SK-N-SH treated with all-trans-retinoic acid at 6 μM for 48 hours (cell line): ENCODE data around the gene GNAZ.

Source experiments
- ATAC-seq: fragments of 200-7000 bp; cut with Tn5 transposase; 3 replicates; pipeline ENCODE4 v1.9.1; 2020; ENCODE audit warnings: mild to moderate bottlenecking, moderate library complexity
- ARNTL ChIP-seq: fragments of 450-650 bp; formaldehyde crosslinking; IDR thresholded peaks from 2 replicates; pipeline ENCODE4 v1.5.0; 2020; ENCODE audit warnings: low read depth, mild to moderate bottlenecking, moderate library complexity, borderline replicate concordance
- BACH2 ChIP-seq: fragments of 250-450 bp; sonication (Bioruptor Pico); IDR thresholded peaks from 2 replicates; pipeline ENCODE4 v1.9.0; 2021; ENCODE audit warnings: mild to moderate bottlenecking, borderline replicate concordance
- CSDC2 ChIP-seq: fragments of 250-450 bp; sonication (Bioruptor Pico); IDR thresholded peaks from 2 replicates; pipeline ENCODE4 v1.5.0; 2020; ENCODE audit warnings: mild to moderate bottlenecking, moderate library complexity
- ESRRG ChIP-seq: fragments of 250-450 bp; sonication (Bioruptor Pico); IDR thresholded peaks from 2 replicates; pipeline ENCODE4 v1.6.1; 2021; ENCODE audit warnings: mild to moderate bottlenecking
- GLIS3 ChIP-seq: fragments of 250-450 bp; sonication (Bioruptor Pico); IDR thresholded peaks from 2 replicates; pipeline ENCODE4 v1.5.0; 2020; ENCODE audit warnings: mild to moderate bottlenecking, moderate library complexity
- ISL1 ChIP-seq: fragments of 250-450 bp; sonication (Bioruptor Pico); IDR thresholded peaks from 2 replicates; pipeline ENCODE4 v2.1.2; 2022; ENCODE audit warnings: mild to moderate bottlenecking, moderate library complexity
- OSR1 ChIP-seq: fragments of 250-450 bp; sonication (Bioruptor Pico); IDR thresholded peaks from 2 replicates; pipeline ENCODE4 v1.8.0; 2022; ENCODE audit warnings: moderate library complexity, mild to moderate bottlenecking, inconsistent platforms
- PPARA ChIP-seq: fragments of 250-450 bp; sonication (Bioruptor Pico); IDR thresholded peaks from 2 replicates; pipeline ENCODE4 v1.5.0; 2020; ENCODE audit warnings: mild to moderate bottlenecking, borderline replicate concordance
- RARB ChIP-seq: fragments of 250-450 bp; sonication (Bioruptor Pico); IDR thresholded peaks from 2 replicates; pipeline ENCODE4 v1.8.0; 2021; ENCODE audit warnings: mild to moderate bottlenecking, moderate library complexity
- SNAI2 ChIP-seq: fragments of 250-450 bp; sonication (Bioruptor Pico); IDR thresholded peaks from 2 replicates; pipeline ENCODE4 v1.5.0; 2020; ENCODE audit warnings: mild to moderate bottlenecking, moderate library complexity
- TCF4 ChIP-seq: fragments of 250-450 bp; sonication (Bioruptor Pico); IDR thresholded peaks from 2 replicates; pipeline ENCODE4 v1.8.0; 2021; ENCODE audit warnings: mild to moderate bottlenecking, moderate library complexity, borderline replicate concordance
- TOX ChIP-seq: fragments of 250-450 bp; sonication (Bioruptor Pico); IDR thresholded peaks from 2 replicates; pipeline ENCODE4 v1.8.0; 2021; ENCODE audit warnings: mild to moderate bottlenecking, moderate library complexity, borderline replicate concordance
- ZC3H10 ChIP-seq: fragments of 250-450 bp; sonication (Bioruptor Pico); IDR thresholded peaks from 2 replicates; pipeline ENCODE4 v1.5.1; 2021; ENCODE audit warnings: mild to moderate bottlenecking, moderate library complexity
- ZFP3 ChIP-seq: fragments of 250-450 bp; sonication (Bioruptor Pico); IDR thresholded peaks from 2 replicates; pipeline ENCODE4 v1.5.0; 2020; ENCODE audit warnings: mild to moderate bottlenecking, moderate library complexity
- ZFP30 ChIP-seq: fragments of 450-650 bp; formaldehyde crosslinking; IDR thresholded peaks from 2 replicates; pipeline ENCODE4 v1.5.0; 2022; ENCODE audit warnings: mild to moderate bottlenecking, moderate library complexity
- ZNF565 ChIP-seq: fragments of 450-650 bp; formaldehyde crosslinking; conservative IDR thresholded peaks from 2 replicates; pipeline ENCODE4 v1.5.0; 2020; ENCODE audit warnings: low read depth, mild to moderate bottlenecking, moderate library complexity
- ZNF70 ChIP-seq: fragments of 450-650 bp; formaldehyde crosslinking; IDR thresholded peaks from 2 replicates; pipeline ENCODE4 v1.5.0; 2020; ENCODE audit warnings: mild to moderate bottlenecking, moderate library complexity
- ZNF8 ChIP-seq: fragments of 450-650 bp; formaldehyde crosslinking; IDR thresholded peaks from 2 replicates; pipeline ENCODE4 v1.5.0; 2020; ENCODE audit warnings: mild to moderate bottlenecking, moderate library complexity
- TF ChIP-seq, protein P1 (sequence below): fragments of 250-450 bp; sonication (Bioruptor Pico); IDR thresholded peaks from 2 replicates; pipeline ENCODE4 v1.5.1; 2020; ENCODE audit warnings: low read depth, mild to moderate bottlenecking, moderate library complexity
- TF ChIP-seq, protein P2 (sequence below): fragments of 250-450 bp; sonication (Bioruptor Pico); IDR thresholded peaks from 2 replicates; pipeline ENCODE4 v1.5.1; 2021; ENCODE audit warnings: mild to moderate bottlenecking, moderate library complexity
- TF ChIP-seq, protein P3 (sequence below): fragments of 250-450 bp; sonication (Bioruptor Pico); IDR thresholded peaks from 2 replicates; pipeline ENCODE4 v1.5.0; 2020; ENCODE audit warnings: mild to moderate bottlenecking, moderate library complexity
- TF ChIP-seq, protein P4 (sequence below): fragments of 250-450 bp; sonication (Bioruptor Pico); IDR thresholded peaks from 2 replicates; pipeline ENCODE4 v1.8.0; 2020; ENCODE audit warnings: mild to moderate bottlenecking, moderate library complexity, borderline replicate concordance
- TF ChIP-seq, protein P5 (sequence below): fragments of 250-450 bp; sonication (Bioruptor Pico); IDR thresholded peaks from 2 replicates; pipeline ENCODE4 v1.8.0; 2021; ENCODE audit warnings: low read depth, mild to moderate bottlenecking, moderate library complexity, borderline replicate concordance

GNAZ gene

DNA sequence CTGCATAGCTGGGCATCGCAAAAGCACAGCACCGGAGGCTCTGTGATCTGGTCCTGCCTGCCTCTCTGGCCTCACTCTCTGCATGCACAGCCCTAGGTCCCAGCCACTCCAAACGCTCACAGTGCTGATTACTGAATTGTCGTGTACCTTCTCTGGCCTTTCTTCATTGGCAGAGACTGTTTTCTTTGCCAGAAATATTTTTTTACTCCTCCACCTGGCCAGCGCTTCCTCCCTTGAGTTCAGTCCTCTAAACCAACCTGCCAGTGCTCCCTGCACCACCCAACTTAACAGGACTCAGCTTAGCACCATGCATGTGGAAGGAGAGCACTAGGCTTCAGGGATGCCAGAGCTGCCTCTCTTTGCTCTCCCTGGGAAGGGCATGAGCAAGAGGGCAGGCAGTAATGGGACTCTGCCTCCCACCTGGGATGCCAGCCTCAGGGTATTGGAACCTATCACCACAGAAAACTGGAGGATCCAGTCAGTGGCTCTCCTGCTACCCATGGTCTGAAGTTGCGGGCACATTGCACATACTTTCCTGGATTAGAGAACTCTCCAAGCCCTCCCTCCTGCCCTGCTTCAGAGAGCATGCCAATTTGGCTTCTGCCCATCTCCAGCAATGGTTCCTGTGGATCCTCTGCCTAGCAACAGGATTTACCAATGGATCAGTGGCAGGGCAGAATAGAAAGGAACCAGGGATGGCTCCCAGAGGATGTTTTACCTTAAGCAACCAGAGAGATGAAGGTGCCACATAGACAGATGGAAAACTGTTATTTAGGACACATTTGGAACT, 37.0 kb upstream of the GNAZ start:
- no peak for ATAC-seq
- TF ChIP-seq, protein P1, sequence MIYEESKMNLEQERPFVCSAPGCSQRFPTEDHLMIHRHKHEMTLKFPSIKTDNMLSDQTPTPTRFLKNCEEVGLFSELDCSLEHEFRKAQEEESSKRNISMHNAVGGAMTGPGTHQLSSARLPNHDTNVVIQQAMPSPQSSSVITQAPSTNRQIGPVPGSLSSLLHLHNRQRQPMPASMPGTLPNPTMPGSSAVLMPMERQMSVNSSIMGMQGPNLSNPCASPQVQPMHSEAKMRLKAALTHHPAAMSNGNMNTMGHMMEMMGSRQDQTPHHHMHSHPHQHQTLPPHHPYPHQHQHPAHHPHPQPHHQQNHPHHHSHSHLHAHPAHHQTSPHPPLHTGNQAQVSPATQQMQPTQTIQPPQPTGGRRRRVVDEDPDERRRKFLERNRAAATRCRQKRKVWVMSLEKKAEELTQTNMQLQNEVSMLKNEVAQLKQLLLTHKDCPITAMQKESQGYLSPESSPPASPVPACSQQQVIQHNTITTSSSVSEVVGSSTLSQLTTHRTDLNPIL (CRISPR knock-in tag), result no peak
- TF ChIP-seq ZFP30 (CRISPR knock-in tag), result no peak
- TF ChIP-seq ZNF565 (CRISPR knock-in tag), result no peak
- TF ChIP-seq TOX (CRISPR knock-in tag), result no peak
- no peak for TF ChIP-seq GLIS3 (CRISPR knock-in tag)
- no peak for TF ChIP-seq TCF4
- no peak for TF ChIP-seq RARB (CRISPR knock-in tag)
- no peak for TF ChIP-seq ISL1 (CRISPR knock-in tag)
- no peak for TF ChIP-seq ZC3H10 (CRISPR knock-in tag)
- TF ChIP-seq, protein P2, sequence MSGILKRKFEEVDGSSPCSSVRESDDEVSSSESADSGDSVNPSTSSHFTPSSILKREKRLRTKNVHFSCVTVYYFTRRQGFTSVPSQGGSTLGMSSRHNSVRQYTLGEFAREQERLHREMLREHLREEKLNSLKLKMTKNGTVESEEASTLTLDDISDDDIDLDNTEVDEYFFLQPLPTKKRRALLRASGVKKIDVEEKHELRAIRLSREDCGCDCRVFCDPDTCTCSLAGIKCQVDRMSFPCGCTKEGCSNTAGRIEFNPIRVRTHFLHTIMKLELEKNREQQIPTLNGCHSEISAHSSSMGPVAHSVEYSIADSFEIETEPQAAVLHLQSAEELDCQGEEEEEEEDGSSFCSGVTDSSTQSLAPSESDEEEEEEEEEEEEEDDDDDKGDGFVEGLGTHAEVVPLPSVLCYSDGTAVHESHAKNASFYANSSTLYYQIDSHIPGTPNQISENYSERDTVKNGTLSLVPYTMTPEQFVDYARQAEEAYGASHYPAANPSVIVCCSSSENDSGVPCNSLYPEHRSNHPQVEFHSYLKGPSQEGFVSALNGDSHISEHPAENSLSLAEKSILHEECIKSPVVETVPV, result no peak
- TF ChIP-seq, protein P3, sequence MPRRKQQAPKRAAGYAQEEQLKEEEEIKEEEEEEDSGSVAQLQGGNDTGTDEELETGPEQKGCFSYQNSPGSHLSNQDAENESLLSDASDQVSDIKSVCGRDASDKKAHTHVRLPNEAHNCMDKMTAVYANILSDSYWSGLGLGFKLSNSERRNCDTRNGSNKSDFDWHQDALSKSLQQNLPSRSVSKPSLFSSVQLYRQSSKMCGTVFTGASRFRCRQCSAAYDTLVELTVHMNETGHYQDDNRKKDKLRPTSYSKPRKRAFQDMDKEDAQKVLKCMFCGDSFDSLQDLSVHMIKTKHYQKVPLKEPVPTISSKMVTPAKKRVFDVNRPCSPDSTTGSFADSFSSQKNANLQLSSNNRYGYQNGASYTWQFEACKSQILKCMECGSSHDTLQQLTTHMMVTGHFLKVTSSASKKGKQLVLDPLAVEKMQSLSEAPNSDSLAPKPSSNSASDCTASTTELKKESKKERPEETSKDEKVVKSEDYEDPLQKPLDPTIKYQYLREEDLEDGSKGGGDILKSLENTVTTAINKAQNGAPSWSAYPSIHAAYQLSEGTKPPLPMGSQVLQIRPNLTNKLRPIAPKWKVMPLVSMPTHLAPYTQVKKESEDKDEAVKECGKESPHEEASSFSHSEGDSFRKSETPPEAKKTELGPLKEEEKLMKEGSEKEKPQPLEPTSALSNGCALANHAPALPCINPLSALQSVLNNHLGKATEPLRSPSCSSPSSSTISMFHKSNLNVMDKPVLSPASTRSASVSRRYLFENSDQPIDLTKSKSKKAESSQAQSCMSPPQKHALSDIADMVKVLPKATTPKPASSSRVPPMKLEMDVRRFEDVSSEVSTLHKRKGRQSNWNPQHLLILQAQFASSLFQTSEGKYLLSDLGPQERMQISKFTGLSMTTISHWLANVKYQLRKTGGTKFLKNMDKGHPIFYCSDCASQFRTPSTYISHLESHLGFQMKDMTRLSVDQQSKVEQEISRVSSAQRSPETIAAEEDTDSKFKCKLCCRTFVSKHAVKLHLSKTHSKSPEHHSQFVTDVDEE (CRISPR knock-in tag), result no peak
- no peak for TF ChIP-seq ARNTL (CRISPR knock-in tag)
- no peak for TF ChIP-seq ZFP3
- no peak for TF ChIP-seq PPARA (CRISPR knock-in tag)
- no peak for TF ChIP-seq OSR1 (CRISPR knock-in tag)
- no peak for TF ChIP-seq ZNF70 (CRISPR knock-in tag)
- TF ChIP-seq BACH2 (CRISPR knock-in tag), result no peak
- no peak for TF ChIP-seq ESRRG (CRISPR knock-in tag)
- TF ChIP-seq, all 23 proteins: peak for 0

DNA sequence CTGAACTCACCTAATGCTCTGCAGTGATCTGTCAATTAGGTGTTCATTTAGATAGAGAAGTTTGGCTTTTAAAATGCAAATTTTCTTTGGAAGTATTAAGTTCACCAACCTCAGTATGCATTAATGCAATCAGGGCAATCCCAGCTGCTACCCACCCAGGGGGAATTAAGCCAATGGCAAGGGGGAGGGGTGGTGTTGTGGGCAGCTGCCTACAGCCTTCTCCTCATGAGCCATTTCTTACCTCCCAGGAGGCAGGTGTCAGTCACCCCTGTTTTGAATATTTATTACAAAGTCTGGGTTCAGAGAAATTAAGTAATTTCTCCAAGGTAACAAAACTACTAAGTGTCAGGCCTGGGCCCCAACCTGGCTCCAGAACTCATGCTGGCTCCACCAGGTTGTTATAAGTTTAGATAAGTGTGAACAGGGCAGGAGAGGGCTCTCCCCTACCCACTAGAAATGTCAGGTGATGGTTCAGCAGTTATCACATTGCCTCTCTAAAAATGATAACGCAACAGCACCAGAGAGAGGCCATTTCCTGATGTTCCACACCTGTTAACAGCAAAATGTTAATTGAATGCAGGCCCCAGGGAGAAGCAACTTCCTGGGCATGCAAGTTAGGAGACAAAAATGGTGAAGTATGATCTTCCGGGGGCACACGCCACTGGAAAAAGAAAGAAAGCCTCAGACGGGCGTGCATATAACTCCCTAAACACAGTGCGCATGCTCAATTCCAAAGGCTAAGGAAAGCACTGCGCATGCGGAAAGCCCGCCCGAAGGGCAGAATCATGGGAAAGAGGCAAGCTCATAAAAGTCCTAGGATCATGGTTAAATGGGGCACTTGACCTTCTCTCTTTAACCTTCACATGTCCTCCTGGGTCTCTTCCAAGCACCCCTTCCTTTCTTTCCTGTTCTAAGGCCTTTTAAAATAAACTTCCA, 35.4 kb upstream of the GNAZ start:
- ATAC-seq, result no peak
- TF ChIP-seq GLIS3 (CRISPR knock-in tag) (no peak), ESRRG (CRISPR knock-in tag) (no peak), SNAI2 (CRISPR knock-in tag) (no peak), ZFP30 (CRISPR knock-in tag) (no peak), ZNF8 (CRISPR knock-in tag) (no peak), PPARA (CRISPR knock-in tag) (no peak), CSDC2 (CRISPR knock-in tag) (no peak), ZFP3 (no peak), TOX (CRISPR knock-in tag) (no peak)
- TF ChIP-seq, protein P4, sequence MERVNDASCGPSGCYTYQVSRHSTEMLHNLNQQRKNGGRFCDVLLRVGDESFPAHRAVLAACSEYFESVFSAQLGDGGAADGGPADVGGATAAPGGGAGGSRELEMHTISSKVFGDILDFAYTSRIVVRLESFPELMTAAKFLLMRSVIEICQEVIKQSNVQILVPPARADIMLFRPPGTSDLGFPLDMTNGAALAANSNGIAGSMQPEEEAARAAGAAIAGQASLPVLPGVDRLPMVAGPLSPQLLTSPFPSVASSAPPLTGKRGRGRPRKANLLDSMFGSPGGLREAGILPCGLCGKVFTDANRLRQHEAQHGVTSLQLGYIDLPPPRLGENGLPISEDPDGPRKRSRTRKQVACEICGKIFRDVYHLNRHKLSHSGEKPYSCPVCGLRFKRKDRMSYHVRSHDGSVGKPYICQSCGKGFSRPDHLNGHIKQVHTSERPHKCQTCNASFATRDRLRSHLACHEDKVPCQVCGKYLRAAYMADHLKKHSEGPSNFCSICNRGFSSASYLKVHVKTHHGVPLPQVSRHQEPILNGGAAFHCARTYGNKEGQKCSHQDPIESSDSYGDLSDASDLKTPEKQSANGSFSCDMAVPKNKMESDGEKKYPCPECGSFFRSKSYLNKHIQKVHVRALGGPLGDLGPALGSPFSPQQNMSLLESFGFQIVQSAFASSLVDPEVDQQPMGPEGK (CRISPR knock-in tag), result no peak
- TF ChIP-seq, protein P5, sequence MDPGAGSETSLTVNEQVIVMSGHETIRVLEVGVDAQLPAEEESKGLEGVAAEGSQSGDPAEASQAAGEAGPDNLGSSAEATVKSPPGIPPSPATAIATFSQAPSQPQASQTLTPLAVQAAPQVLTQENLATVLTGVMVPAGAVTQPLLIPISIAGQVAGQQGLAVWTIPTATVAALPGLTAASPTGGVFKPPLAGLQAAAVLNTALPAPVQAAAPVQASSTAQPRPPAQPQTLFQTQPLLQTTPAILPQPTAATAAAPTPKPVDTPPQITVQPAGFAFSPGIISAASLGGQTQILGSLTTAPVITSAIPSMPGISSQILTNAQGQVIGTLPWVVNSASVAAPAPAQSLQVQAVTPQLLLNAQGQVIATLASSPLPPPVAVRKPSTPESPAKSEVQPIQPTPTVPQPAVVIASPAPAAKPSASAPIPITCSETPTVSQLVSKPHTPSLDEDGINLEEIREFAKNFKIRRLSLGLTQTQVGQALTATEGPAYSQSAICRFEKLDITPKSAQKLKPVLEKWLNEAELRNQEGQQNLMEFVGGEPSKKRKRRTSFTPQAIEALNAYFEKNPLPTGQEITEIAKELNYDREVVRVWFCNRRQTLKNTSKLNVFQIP, result no peak
- TF ChIP-seq, protein P2, result no peak
- TF ChIP-seq, protein P1 (CRISPR knock-in tag), result no peak
